GM18502 (cell line): Measurements from ENCODE around the gene OSBPL3.
A peak's percentile ranks its signal among the peaks of the same experiment; 100 is the strongest.

ENCODE experiments used
- ATAC-seq: cut with Tn5 transposase; IDR thresholded peaks from one replicate; pipeline ENCODE4 v1.9.1; 2021; ENCODE audit warnings: mild to moderate bottlenecking; ENCODE audit not compliant: unreplicated experiment, poor library complexity

OSBPL3 gene

GRCh38 chr7:24903559-24903958 lies 76.4 kb downstream of the OSBPL3 start:
- no peak for ATAC-seq

DNA sequence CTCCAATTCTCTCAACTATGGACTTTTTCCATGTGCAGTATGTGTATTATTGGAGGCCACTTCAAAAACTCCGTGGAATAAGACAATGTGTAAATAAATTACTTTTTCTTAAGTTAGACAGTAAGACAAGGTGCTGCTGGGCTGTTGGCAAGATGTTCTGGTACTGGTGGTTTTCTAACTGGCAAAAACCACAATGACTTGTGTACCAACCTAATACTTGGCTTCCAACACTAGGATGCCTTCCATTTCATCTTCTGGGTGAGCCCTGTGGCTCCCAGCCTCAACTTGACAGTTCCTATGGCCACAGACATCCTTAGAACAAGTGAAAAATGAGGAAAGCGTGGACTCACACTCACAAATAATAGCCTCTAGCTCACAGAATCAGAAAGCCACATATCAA lies 77.0 kb downstream of the OSBPL3 start:
- no peak for ATAC-seq

GRCh38 chr7:24902276-24902675 lies 77.7 kb downstream of the OSBPL3 start:
- no peak for ATAC-seq

- peak; percentile 51 for ATAC-seq
Measured at GRCh38 chr7:24899905-24900304, 80.1 kb downstream of the OSBPL3 start.

DNA sequence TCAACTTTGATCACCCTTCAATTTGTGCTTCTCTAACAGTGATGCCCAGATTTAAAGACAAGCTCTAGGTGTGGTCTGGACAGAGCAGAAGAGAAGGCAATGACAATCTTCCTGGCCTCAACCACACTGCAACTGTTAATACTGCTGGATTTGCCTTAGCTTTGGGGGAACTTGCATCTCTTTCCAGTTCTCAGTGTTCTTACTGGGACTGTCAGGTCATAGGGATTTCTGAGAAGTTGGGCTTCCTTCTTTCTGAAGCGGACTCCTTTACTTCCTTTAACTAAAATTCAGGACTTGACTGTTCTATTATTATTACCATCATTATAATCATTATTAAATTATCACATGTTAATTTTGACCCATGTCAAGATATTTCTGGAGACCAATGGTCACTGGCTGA lies 80.8 kb downstream of the OSBPL3 start:
- peak; percentile 9 for ATAC-seq

DNA sequence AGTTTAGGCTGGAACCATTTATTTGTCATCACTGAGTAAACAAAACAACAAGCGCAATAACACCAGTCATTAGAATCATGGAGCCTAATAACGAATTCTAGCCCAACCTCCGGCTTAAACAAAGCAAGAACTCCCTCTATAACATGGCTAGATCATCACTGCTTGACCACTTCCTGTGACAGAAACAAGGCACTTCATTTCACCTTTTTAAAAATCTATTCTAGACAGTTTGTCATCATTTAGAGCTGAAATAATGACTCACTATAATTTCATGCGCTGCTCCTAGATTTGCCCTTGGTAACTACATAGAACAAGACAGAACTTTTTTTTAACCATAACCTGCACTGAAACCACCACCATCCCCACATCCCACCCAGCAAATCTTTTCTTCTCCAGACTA lies 81.3 kb downstream of the OSBPL3 start:
- ATAC-seq: peak; percentile 48

GRCh38 chr7:24896031-24896501 lies 83.9 kb downstream of the OSBPL3 start:
- peak; percentile 52 for ATAC-seq

DNA sequence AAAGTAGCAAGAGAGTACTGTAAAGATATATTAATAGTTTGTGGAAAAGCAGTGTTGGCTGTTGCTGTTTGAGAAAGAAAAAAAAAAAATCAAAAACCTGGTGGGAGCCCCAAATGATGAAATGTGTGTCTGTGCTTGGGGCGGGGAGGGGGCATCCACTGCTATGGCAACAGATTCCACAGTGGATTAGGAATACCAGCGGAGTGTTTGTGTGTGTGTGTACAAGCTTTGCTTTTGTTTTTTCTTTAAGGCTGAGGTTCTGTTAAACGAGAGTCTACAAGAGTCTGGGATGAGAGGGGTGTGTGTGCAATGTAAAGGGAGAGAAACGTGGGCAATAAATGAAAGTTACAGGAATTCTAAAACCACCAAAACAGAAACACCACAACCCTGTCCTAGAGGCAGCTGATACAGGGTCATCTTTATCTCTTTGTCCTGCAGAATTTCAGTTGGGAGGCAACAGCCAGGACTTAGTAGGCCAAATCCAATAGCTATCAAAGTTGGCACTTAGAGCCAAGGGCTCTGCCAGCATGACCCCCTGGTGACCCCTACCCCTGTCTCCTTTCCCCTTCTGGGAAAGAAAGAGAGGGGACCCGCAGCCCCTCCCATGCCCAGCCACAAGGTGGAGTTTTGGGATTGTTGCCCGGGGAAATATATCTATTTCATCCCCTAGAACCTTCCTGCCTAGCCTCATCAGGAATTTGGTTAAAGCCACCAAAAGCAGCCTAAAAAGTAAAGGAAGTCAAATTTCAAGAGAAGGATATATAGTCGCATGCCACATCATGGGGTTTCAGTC lies 85.4 kb downstream of the OSBPL3 start:
- no peak for ATAC-seq

DNA sequence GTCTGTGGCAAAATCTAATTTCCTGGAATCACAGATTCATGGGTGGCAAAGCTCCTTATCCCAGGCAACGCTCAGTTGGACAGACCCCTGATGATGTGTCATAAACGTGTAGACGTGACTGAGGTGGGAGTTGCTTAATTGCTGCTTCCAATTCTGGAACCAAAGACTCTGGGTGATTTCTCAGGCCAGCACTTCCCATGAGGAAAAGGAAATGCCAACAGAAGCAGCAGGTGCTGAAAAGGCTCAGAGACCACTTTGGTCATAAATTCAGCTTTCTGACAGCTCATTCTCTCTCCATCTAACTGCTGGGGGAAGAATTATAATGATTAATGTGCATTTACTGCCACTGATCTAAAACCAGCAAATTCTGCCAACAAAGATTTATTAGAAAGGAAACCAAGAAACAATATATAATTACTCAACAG lies 88.7 kb downstream of the OSBPL3 start:
- no peak for ATAC-seq

DNA sequence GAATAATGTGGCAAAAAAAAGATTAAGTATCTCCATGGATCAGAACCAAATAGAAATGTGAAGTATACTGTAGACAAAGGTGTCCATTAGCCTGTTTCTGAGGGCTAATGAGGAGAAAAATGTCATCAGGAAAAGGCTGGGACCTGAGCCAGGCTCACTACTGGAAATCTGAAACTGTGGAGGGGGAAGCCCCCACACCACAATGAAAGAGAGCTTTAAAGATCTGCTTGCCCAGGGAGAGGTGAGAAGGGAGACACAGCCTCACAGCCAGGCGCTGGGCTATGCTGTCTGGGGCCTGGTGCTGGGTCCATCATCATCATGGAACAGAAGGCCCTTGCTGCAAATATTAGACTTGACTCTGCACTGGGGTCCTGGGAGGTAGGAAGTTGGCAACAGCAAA lies 90.4 kb downstream of the OSBPL3 start:
- no peak for ATAC-seq

DNA sequence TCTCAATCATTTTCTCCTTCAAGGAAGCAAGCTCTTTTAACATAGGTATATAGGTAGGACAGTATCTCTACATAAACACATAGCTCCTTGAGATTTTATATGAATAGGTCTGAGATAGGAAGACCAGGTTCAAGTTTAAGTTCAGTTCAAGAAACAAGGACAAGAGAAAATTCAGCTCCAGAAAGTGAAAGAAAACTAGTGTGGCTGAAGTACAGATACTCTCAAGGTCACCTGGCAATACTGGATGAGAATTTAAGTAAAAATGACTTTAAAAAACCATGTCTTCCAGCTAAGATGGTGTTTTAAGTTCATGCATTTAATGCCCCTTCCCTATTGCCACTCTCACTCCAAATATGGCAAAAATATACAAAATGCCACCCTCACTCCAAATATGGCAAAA lies 91.3 kb downstream of the OSBPL3 start:
- no peak for ATAC-seq

- ATAC-seq: no peak
Measured at GRCh38 chr7:24885716-24886115, 94.3 kb downstream of the OSBPL3 start.

DNA sequence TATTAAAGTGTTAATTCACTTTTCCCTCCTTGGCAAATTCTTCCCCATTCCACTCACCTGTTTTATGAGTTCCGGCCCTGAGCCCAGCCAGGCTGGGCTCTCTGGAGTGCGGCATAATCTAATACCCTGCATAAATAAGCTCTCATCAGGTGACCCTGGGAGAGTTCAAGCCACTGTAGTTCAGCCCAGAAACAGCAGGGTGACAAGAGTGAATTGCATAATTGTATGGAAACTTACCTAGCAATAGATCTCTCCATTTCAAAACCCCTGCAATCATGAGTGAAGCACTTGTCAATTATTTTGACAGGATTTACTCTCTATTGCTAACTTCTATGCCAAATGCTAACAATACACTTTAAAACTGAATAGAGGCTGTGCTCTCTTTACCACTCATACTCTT lies 94.7 kb downstream of the OSBPL3 start:
- no peak for ATAC-seq

DNA sequence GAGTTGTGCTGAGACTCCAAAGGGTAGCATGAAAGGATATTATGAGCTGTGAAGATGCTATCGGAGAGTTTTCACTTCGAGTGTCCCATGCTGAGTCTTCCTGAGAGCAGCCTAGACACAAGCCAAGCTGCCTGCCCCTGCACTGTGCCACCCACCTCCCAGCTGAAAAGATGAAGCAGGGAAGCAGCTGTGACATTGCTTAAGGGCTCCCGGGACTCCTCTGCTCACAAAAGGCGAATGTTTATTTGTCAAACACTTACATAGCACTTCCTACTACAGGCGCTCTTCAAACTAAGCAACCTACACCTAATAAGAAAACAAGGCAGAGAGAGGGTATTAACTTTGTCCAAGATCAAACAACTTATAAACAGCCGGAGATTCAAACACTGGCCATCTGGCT lies 95.6 kb downstream of the OSBPL3 start:
- no peak for ATAC-seq

DNA sequence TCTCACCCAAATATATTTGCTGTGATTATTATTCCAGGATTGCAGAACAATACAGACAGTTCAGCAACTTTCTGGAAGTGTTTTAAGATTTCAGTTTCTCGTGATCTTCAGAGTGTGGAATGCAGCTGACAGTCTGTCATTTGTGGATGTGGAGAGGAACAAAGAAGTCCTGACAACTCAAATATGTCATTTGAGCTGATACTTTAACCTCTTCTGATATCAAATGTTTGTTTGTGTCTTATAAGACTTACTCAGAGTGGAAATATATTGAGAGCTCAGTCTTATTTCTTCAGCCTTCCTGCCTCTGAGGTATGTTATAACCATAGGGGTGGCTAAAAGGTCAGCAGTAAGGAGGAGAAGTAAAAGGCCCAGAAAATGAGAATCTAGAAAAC lies 96.4 kb downstream of the OSBPL3 start:
- ATAC-seq: no peak

- ATAC-seq: no peak
Measured at GRCh38 chr7:24882989-24883621, 96.9 kb downstream of the OSBPL3 start.

DNA sequence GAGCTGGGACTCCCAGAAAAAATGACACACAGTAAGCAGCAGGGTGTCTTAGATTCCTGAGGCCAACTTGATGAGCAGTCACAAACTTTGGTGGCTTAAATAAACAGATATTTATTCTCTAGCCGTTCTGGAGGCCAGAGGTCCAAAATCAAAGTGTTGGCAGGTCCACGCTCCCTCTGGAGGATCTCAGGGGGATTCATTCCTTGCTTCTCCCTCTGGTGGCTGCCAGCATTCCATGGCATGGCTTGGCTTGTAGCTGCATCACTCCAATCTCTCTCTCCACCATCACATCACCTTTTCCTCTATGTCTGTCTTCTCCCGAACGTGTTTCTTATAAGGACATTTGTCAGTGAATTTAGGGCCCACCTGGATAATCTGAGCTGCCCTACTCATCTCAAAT lies 98.4 kb downstream of the OSBPL3 start:
- ATAC-seq: no peak

DNA sequence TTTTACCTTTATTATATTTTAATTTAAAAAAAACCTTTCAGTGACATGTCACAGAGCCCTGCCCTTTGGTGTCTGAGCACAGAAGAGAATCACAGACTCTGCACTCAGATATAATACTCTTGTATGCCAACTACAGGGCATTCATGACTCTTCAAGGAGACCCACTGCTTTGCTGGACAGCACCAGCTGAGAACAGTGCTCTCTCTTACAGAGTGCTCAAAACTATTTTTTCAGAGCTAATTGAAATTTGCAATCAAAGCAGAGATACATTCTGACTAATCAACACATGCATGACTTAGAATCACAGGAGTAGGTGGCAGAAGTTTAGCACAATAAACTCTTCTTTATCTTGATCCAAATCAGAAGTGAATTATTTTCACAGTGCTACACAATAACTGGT lies 99.1 kb downstream of the OSBPL3 start:
- no peak for ATAC-seq

- ATAC-seq: no peak
Measured at GRCh38 chr7:24879291-24879690, 100.7 kb downstream of the OSBPL3 start.

GRCh38 chr7:24877790-24878311 lies 102.1 kb downstream of the OSBPL3 start:
- ATAC-seq: peak; percentile 92

DNA sequence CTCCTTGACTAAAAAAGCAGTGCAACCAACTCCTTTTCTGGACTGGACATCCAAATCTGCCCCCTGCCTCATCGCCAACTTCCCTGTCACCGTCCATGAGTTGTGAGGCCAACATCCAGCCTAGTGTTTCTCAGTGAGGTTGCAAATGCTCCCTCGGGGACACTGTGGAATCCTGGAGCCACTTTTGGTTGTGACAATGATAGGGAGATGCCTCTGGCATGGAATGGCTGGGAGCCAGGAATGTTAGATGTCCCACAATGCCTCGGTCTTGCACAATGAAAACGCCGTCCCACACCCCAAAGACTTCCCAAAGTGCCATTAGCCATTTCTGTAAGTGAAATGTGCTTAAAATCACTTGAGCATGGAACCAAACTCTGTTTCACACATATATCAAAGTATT lies 105.2 kb downstream of the OSBPL3 start:
- no peak for ATAC-seq

DNA sequence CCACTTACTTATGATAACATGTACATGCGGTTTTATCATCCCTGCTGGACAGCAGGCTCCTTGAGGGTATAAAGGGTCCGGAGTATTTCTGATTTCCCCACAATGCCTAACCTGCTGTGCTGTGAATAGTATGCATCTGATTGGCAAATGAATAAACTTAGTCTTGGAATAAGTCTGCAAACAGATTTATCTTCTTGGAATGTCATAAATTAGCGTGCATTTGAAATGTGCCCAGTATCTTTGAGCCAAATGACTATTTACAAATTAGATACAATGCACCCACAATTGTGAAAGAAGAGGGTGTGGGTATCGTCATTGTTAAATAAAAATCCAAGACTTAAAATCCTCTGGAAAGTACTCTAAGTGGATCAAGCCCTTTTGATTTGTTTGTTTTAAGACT lies 106.0 kb downstream of the OSBPL3 start:
- ATAC-seq: no peak
